ENCODE data around the gene WWP2.
"Not testable (repeated sequence)": the region's sequence is repeated elsewhere in the genome, so short reads cannot be mapped to it uniquely, and the experiment has no call there.

The WWP2 gene

GRCh38 chr16:69951017-69951671, 189.0 kb downstream of the WWP2 start, which contains the start of gene CLEC18A:
Gene CLEC18A (plus strand): TSS chr16:69951334. CDS start chr16:69951367, 33 bp downstream.
- DNase-seq, result not testable (repeated sequence)

GRCh38 chr16:69951672-69952031, 189.5 kb downstream of the WWP2 start:
- DNase-seq, result not testable (repeated sequence)

GRCh38 chr16:69952116-69952515, 190.0 kb downstream of the WWP2 start:
- not testable (repeated sequence) for DNase-seq

GRCh38 chr16:69952572-69953355, 190.6 kb downstream of the WWP2 start:
- not testable (repeated sequence) for DNase-seq

- not testable (repeated sequence) for DNase-seq
These were observed 192.1 kb downstream of the WWP2 start for GRCh38 chr16:69954241-69954640.

GRCh38 chr16:69963312-69963711, 201.2 kb downstream of the WWP2 start:
- not testable (repeated sequence) for DNase-seq

- DNase-seq, result not testable (repeated sequence)
These were observed 203.0 kb downstream of the WWP2 start for GRCh38 chr16:69964960-69965660.

- not testable (repeated sequence) for DNase-seq
These were observed 203.5 kb downstream of the WWP2 start for GRCh38 chr16:69965661-69966054.

- DNase-seq, result not testable (repeated sequence)
These were observed 205.6 kb downstream of the WWP2 start for GRCh38 chr16:69967688-69968087.

- not testable (repeated sequence) for DNase-seq
These were observed 206.0 kb downstream of the WWP2 start for GRCh38 chr16:69968125-69968524.

GRCh38 chr16:69969657-69970056, 207.5 kb downstream of the WWP2 start:
- DNase-seq, result not testable (repeated sequence)

- DNase-seq, result not testable (repeated sequence)
These were observed 210.0 kb downstream of the WWP2 start for GRCh38 chr16:69972120-69972519.

GRCh38 chr16:69972935-69973334, 210.8 kb downstream of the WWP2 start:
- not testable (repeated sequence) for DNase-seq

GRCh38 chr16:69985196-69985595, 223.1 kb downstream of the WWP2 start:
- not testable (repeated sequence) for DNase-seq
